Endothelial cell of umbilical vein (primary cell): Measurements from ENCODE around the gene SETX. TPM values are rescaled to one million over a fixed set of nuclear protein-coding genes. Genes with fewer than 3 reads are reported as not detected.

Experiments
- BruUV-seq: library from RNA; stranded (reverse); fragments of 400-500 nt; replicated peaks from 2 replicates; lab custom pipeline; 2021; lab: Mats Ljungman, UMichigan
- CTCF ChIA-PET: fragments of 300-600, 350-600 bp; sonication (Branson Sonifier 250); formaldehyde crosslinking; loops from one replicate; lab custom pipeline; 2021; ENCODE audit warnings: antibody characterized with exemption, inconsistent platforms; lab: Charles Lee
- POLR2A ChIA-PET: fragments of 300-600, 350-600 bp; sonication (Branson Sonifier 250); formaldehyde crosslinking; loops from one replicate; lab custom pipeline; 2021; ENCODE audit warnings: antibody characterized with exemption, inconsistent platforms; lab: Charles Lee
- DNase-seq: peaks from one replicate; pipeline ENCODE4 v3.0.0-alpha.2; 2011; ENCODE audit warnings: low read depth, low spot score
- FAIRE-seq: peaks from 2 replicates; lab custom pipeline; 2011; peaks lifted over from hg19 to GRCh38; lab: Jason Lieb, UNC
- H2AFZ ChIP-seq: 2 replicates; pipeline ENCODE4 v1.6.0; 2012; ENCODE audit warnings: low read depth, low read length, control low read depth, inconsistent platforms
- H3K27ac ChIP-seq: 2 replicates; pipeline ENCODE4 v1.5.1; 2011; ENCODE audit warnings: low read depth, mild to moderate bottlenecking, control low read depth, low read length, moderate library complexity; ENCODE audit not compliant: insufficient read depth
- H3K27me3 ChIP-seq, 2 experiments: 2 replicates each; pipeline versions ENCODE4 v1.6.0 to v1.6.1; 2011; ENCODE audit warnings: low read length in 2 of 2, mixed read lengths in 1 of 2; ENCODE audit not compliant: control insufficient read depth in 2 of 2, insufficient read depth in 2 of 2
- H3K36me3 ChIP-seq, 2 experiments: 2 replicates in 1 of 2; 3 replicates in 1 of 2; pipeline ENCODE4 v1.5.1; 2011; ENCODE audit warnings: low read length in 2 of 2, mild to moderate bottlenecking in 1 of 2, moderate library complexity in 1 of 2; ENCODE audit not compliant: control insufficient read depth in 2 of 2, insufficient read depth in 2 of 2; ENCODE audit errors: extremely low read depth in 1 of 2
- H3K4me1 ChIP-seq: 3 replicates; pipeline ENCODE4 v1.5.1; 2011; ENCODE audit warnings: mild to moderate bottlenecking, low read length; ENCODE audit not compliant: control insufficient read depth, insufficient read depth; ENCODE audit errors: extremely low read depth
- H3K4me2 ChIP-seq: 2 replicates; pipeline ENCODE4 v1.6.1; 2011; ENCODE audit warnings: low read length, control low read depth, mixed read lengths; ENCODE audit not compliant: insufficient read depth
- H3K4me3 ChIP-seq, 3 experiments: fragments of 200-600 bp in 1 of 3; sonication (generic), shearing (Covaris generic) in 1 of 3; replicated peaks in 1 of 3; 2 replicates each; pipeline ENCODE4 v1.5.1; 2011 to 2016; ENCODE audit warnings: control low read depth in 3 of 3, low read length in 3 of 3, mild to moderate bottlenecking in 2 of 3, inconsistent platforms in 1 of 3, low read depth in 1 of 3, moderate library complexity in 1 of 3; ENCODE audit not compliant: insufficient read depth in 1 of 3
- H3K79me2 ChIP-seq: 2 replicates; pipeline ENCODE4 v1.6.0; 2012; ENCODE audit warnings: low read length, inconsistent platforms; ENCODE audit not compliant: control insufficient read depth, insufficient read depth
- H3K9ac ChIP-seq: replicated peaks from 2 replicates; pipeline ENCODE3; 2011; ENCODE audit warnings: low read length, control low read depth; ENCODE audit not compliant: insufficient read depth; ENCODE audit errors: extremely low read depth
- H3K9me1 ChIP-seq: replicated peaks from 3 replicates; pipeline ENCODE4 v1.6.0; 2011; ENCODE audit warnings: mild to moderate bottlenecking, low read length; ENCODE audit not compliant: control insufficient read depth, insufficient read depth; ENCODE audit errors: extremely low read depth
- H3K9me3 ChIP-seq: replicated peaks from 2 replicates; pipeline ENCODE4 v1.5.1; 2012; ENCODE audit warnings: low read length, inconsistent platforms; ENCODE audit not compliant: control insufficient read depth, insufficient read depth
- H4K20me1 ChIP-seq: replicated peaks from 2 replicates; pipeline ENCODE3; 2011; ENCODE audit warnings: mild to moderate bottlenecking, low read length; ENCODE audit not compliant: control insufficient read depth, insufficient read depth; ENCODE audit errors: extremely low read depth
- EZH2 ChIP-seq: IDR thresholded peaks from 2 replicates; pipeline ENCODE4 v1.6.1; 2012; ENCODE audit warnings: borderline replicate concordance, low read depth, mild to moderate bottlenecking, moderate library complexity, low read length, inconsistent platforms; ENCODE audit not compliant: severe bottlenecking
- FOS ChIP-seq: IDR thresholded peaks from 2 replicates; pipeline ENCODE4 v1.6.1; 2011; ENCODE audit warnings: mild to moderate bottlenecking, low read length, moderate library complexity, borderline replicate concordance; ENCODE audit not compliant: insufficient read depth
- GATA2 ChIP-seq: IDR thresholded peaks from 2 replicates; pipeline ENCODE4 v1.7.0; 2011; ENCODE audit warnings: low read depth, mild to moderate bottlenecking, moderate library complexity, mixed read lengths, low read length; ENCODE audit not compliant: insufficient read length, insufficient read depth
- JUN ChIP-seq: IDR thresholded peaks from 2 replicates; pipeline ENCODE4 v1.6.1; 2011; ENCODE audit warnings: borderline replicate concordance, low read depth; ENCODE audit not compliant: insufficient read length, insufficient read depth
- MYC ChIP-seq: IDR thresholded peaks from one replicate; pipeline ENCODE4 v1.6.1; 2011; ENCODE audit warnings: mild to moderate bottlenecking, low read depth, low read length
- POLR2A ChIP-seq: IDR thresholded peaks from 2 replicates; pipeline ENCODE4 v1.6.1; 2012; ENCODE audit warnings: low read depth, mild to moderate bottlenecking, control low read depth, low read length
- POLR2AphosphoS5 ChIP-seq: IDR thresholded peaks from 2 replicates; pipeline ENCODE4 v1.6.1; 2012; ENCODE audit warnings: low read depth, mild to moderate bottlenecking, control low read depth, low read length, moderate library complexity; ENCODE audit not compliant: insufficient read depth
- dilution Hi-C: fragments of 300-500 bp; cut with MboI; formaldehyde crosslinking; loops from one replicate; pipeline ENCODE4 v1.15.0; 2019; ENCODE audit warnings: low sequenced_read_pairs; ENCODE audit not compliant: extremely low pct_ligation_motif_present
- intact Hi-C: fragments of 100-400 bp; cut with micrococcal nuclease; formaldehyde crosslinking; loops from one replicate; pipeline ENCODE4 v1.10.0; 2022
- polyA plus RNA-seq, 4 experiments: library from polyadenylated mRNA; depleted of rRNA in 3 of 4; stranded (reverse) in 3 of 4; unstranded in 1 of 4; fragments of >200 nt; gene quantifications; 2 replicates each; pipeline versions ENCODE4 v1.2.1 to v1.2.3, GENCODE V29; 2011 to 2012; ENCODE audit warnings: missing spikeins in 1 of 4
- total RNA-seq: library from RNA; stranded (reverse); gene quantifications from 2 replicates; pipeline ENCODE4 v1.2.3, GENCODE V29; 2021
- TF ChIP-seq, protein P1 (sequence below), 2 donors: IDR thresholded peaks; 1 replicate in 1 of 2; 2 replicates in 1 of 2; pipeline ENCODE4 v1.5.1; 2011; ENCODE audit warnings: low read length in 2 of 2, mild to moderate bottlenecking in 2 of 2, moderate library complexity in 2 of 2, control low read depth in 1 of 2, inconsistent platforms in 1 of 2, low read depth in 1 of 2; ENCODE audit not compliant: insufficient read depth in 1 of 2; ENCODE audit errors: extremely low read depth in 1 of 2
- TF ChIP-seq, protein P2 (sequence below): IDR thresholded peaks from 2 replicates; pipeline ENCODE4 v1.6.1; 2011; ENCODE audit not compliant: insufficient read depth, insufficient read length

Gene SETX
- total and polyA plus RNA-seq, 2 donors (not counting 3 experiments of a cell fraction or from before 2014, with no cell fraction given), result 20.9 to 47.7 TPM

DNA sequence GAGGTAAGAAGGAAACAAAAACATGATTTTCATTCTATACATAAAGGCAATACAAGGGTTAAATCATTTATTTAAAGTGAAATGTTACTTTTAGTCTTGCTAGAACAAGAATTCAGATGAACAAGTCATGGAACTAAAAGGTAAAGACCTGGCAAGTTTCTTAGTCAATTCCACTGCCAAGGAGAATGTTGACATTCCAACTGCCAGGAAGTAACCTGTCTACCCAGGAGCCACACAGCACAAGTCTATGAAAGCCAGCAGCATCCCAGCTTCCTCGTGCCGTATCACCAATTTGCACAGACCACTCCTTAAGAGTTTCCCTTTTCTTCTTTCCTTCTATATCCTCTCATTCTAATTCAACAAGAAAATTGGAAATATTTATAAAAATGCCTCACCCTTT lies 79.9 kb downstream of the SETX start:
- Histone ChIP-seq H3K27me3 (no peaks in the 10 kb centered on the region), H3K4me1 (no peaks in the 10 kb centered on the region), H2AFZ (no peak overlapping the region), H3K36me3 (peaks cover 18 to 32% of the 10 kb centered on the region in 2 experiments), H4K20me1 (no peaks in the 10 kb centered on the region), H3K4me2 (no peak overlapping the region), H3K4me3 (no peak overlapping the region), H3K79me2 (no peaks in the 10 kb centered on the region), H3K9me3 (no peaks in the 10 kb centered on the region), H3K27ac (no peak overlapping the region), H3K9me1 (no peaks in the 10 kb centered on the region), H3K9ac (no peak overlapping the region)
- dilution Hi-C loops (no loop called here), intact Hi-C loops (no loop called here)
- no peak for FAIRE-seq
- no peak for DNase-seq
- TF ChIP-seq EZH2 (no peak), POLR2AphosphoS5 (no peak), MYC (no peak), GATA2 (no peak), POLR2A (no peak), FOS (no peak), JUN (no peak)
- TF ChIP-seq, protein P1, sequence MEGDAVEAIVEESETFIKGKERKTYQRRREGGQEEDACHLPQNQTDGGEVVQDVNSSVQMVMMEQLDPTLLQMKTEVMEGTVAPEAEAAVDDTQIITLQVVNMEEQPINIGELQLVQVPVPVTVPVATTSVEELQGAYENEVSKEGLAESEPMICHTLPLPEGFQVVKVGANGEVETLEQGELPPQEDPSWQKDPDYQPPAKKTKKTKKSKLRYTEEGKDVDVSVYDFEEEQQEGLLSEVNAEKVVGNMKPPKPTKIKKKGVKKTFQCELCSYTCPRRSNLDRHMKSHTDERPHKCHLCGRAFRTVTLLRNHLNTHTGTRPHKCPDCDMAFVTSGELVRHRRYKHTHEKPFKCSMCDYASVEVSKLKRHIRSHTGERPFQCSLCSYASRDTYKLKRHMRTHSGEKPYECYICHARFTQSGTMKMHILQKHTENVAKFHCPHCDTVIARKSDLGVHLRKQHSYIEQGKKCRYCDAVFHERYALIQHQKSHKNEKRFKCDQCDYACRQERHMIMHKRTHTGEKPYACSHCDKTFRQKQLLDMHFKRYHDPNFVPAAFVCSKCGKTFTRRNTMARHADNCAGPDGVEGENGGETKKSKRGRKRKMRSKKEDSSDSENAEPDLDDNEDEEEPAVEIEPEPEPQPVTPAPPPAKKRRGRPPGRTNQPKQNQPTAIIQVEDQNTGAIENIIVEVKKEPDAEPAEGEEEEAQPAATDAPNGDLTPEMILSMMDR (IDR thresholded peaks at IDR 0.05; ENCODE audit: extremely low read depth in 1 of 2, insufficient read depth in 1 of 2, low read depth in 1 of 2, low read length in 2 of 2), result no peak
- TF ChIP-seq, protein P2, sequence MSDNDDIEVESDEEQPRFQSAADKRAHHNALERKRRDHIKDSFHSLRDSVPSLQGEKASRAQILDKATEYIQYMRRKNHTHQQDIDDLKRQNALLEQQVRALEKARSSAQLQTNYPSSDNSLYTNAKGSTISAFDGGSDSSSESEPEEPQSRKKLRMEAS, result no peak
- BruUV-seq, result no TSS peak
- POLR2A ChIA-PET, result no interaction called here
- CTCF ChIA-PET, result interaction anchor here (1.1 kb wide), 1 partner anchor 523 kb away, joined by 3 read pairs; no protein-coding TSS in a partner anchor
